Gastrocnemius medialis (tissue), 4 donors: ENCODE results near the gene TMEM108.

Experiments used
- CTCF ChIP-seq, 5 experiments: fragments of 450-650 bp in 3 of 5; fragments of 200-600 bp in 2 of 5; sonication (generic) in 2 of 5; IDR thresholded peaks in 4 of 5; conservative IDR thresholded peaks in 1 of 5; 1 replicate in 4 of 5; 2 replicates in 1 of 5; pipeline ENCODE4 v1.5.1; 2016 to 2019; ENCODE audit warnings: antibody characterized with exemption in 5 of 5, mild to moderate bottlenecking in 3 of 5, moderate library complexity in 3 of 5
- POLR2A ChIP-seq, 2 donors: fragments of 450-650 bp; IDR thresholded peaks; one replicate each; pipeline ENCODE4 v1.6.1; 2017; ENCODE audit warnings: antibody characterized with exemption in 2 of 2, mild to moderate bottlenecking in 2 of 2, moderate library complexity in 2 of 2

- TF ChIP-seq POLR2A (IDR thresholded peaks at IDR 0.05) (no peak), CTCF (IDR thresholded peaks at IDR 0.05 in 4 of 5, conservative IDR thresholded peaks at IDR 0.05 in 1 of 5) (peak; percentile 59 to 82 (median 70))
Measured at GRCh38 chr3:133040696-133041523, 2.7 kb downstream of the TMEM108 start.
